Ishikawa (cell line): ENCODE measurements around the gene F12.

Experiments
- CEBPB ChIP-seq: IDR thresholded peaks from 2 replicates; pipeline ENCODE4 v1.6.1; 2012
- CREB1 ChIP-seq: IDR thresholded peaks from 2 replicates; pipeline ENCODE4 v1.6.1; 2012; ENCODE audit warnings: low read depth
- EGR1 ChIP-seq: IDR thresholded peaks from 2 replicates; pipeline ENCODE4 v1.6.1; 2012
- EP300 ChIP-seq: IDR thresholded peaks from 2 replicates; pipeline ENCODE4 v1.6.1; 2012; ENCODE audit warnings: borderline replicate concordance
- FOXM1 ChIP-seq: IDR thresholded peaks from 2 replicates; pipeline ENCODE4 v1.6.1; 2012; ENCODE audit warnings: low read depth, borderline replicate concordance
- NFIC ChIP-seq: IDR thresholded peaks from 2 replicates; pipeline ENCODE4 v1.6.1; 2012
- RAD21 ChIP-seq: IDR thresholded peaks from 2 replicates; pipeline ENCODE4 v1.6.1; 2012; ENCODE audit warnings: low read depth
- REST ChIP-seq: IDR thresholded peaks from 2 replicates; pipeline ENCODE4 v1.6.1; 2012; ENCODE audit warnings: low read depth, mild to moderate bottlenecking
- TAF1 ChIP-seq: IDR thresholded peaks from 2 replicates; pipeline ENCODE4 v1.6.1; 2012; ENCODE audit warnings: low read depth, mild to moderate bottlenecking
- TCF12 ChIP-seq: IDR thresholded peaks from 2 replicates; pipeline ENCODE4 v1.6.1; 2012; ENCODE audit warnings: low read depth
- TEAD4 ChIP-seq: IDR thresholded peaks from 2 replicates; pipeline ENCODE4 v1.6.1; 2012
- USF1 ChIP-seq: IDR thresholded peaks from 2 replicates; pipeline ENCODE4 v1.6.1; 2012
- YY1 ChIP-seq: IDR thresholded peaks from 2 replicates; pipeline ENCODE4 v1.6.1; 2012; ENCODE audit warnings: low read depth
- ZBTB7A ChIP-seq: IDR thresholded peaks from 2 replicates; pipeline ENCODE4 v1.6.1; 2012; ENCODE audit warnings: low read depth
- TF ChIP-seq, protein P1 (sequence below): IDR thresholded peaks from 2 replicates; pipeline ENCODE4 v1.6.1; 2012

Gene F12

GRCh38 chr5:177387405-177387804 lies 22.0 kb downstream of the F12 start:
- no peak for TF ChIP-seq RAD21
- no peak for TF ChIP-seq CEBPB
- TF ChIP-seq, protein P1, sequence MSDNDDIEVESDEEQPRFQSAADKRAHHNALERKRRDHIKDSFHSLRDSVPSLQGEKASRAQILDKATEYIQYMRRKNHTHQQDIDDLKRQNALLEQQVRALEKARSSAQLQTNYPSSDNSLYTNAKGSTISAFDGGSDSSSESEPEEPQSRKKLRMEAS: no peak
- TF ChIP-seq EGR1: no peak
- no peak for TF ChIP-seq EP300

DNA sequence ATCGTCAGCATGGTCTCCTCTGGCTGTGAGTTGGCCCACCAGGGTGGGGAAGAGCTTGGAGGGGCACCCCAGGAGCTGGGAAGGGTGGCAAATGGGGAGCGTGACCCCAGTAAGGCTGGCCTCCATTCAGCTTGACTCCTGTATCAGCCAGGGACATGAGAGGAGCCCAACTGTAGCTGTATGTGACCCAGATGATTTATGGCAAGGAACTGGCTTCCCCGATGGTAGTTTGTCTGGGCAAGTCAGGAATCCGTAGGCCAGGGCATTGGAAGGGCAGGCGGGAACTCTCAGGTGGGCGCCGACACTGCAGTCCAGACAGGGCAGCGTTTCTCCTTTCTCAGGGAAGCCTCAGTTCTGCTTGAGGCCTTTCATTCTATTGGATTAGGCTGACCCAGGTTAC lies 22.8 kb downstream of the F12 start:
- no peak for TF ChIP-seq FOXM1
- no peak for TF ChIP-seq CREB1
- TF ChIP-seq TCF12: no peak
- no peak for TF ChIP-seq CEBPB
- no peak for TF ChIP-seq USF1
- TF ChIP-seq, protein P1: no peak
- no peak for TF ChIP-seq TAF1
- TF ChIP-seq TEAD4: no peak
- TF ChIP-seq REST: no peak
- no peak for TF ChIP-seq RAD21
- TF ChIP-seq EGR1: no peak
- TF ChIP-seq NFIC: no peak
- TF ChIP-seq ZBTB7A: no peak
- no peak for TF ChIP-seq YY1

DNA sequence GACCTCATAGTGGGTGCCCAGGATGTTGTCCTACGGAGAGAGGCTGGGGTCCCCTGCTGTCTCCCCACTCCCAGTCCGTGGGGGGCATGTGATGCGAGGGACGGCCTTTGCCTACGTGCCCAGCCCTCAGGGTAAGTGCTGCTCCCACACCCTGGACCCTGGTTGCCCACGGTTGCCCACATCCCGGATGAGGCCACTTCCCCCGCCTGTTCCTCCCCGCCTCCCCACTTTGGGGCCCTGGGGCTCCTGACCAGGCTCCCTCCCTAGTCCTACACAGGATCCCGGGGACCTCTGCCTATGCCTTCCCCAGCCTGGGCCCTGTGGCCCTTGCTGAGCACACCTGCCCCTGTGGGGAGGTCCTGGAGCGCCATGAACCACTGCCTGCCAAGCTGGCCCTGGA lies 23.6 kb downstream of the F12 start:
- TF ChIP-seq YY1: no peak
- TF ChIP-seq, protein P1: no peak
- TF ChIP-seq EP300: no peak
- no peak for TF ChIP-seq EGR1
- TF ChIP-seq TAF1: no peak
- TF ChIP-seq CREB1: no peak
- no peak for TF ChIP-seq TCF12
- TF ChIP-seq FOXM1: no peak

GRCh38 chr5:177384134-177384533 lies 25.2 kb downstream of the F12 start, which contains the start of gene SLC34A1:
Gene SLC34A1, plus strand, starts transcription at chr5:177384434. Its CDS starts 1,308 bp downstream, at chr5:177385742.
- TF ChIP-seq EP300 (no peak), REST (no peak), TCF12 (no peak), CREB1 (no peak), TAF1 (no peak), USF1 (no peak), YY1 (no peak), EGR1 (no peak)
- TF ChIP-seq, protein P1: no peak

- TF ChIP-seq, protein P1: no peak
Observed at GRCh38 chr5:177383181-177383580, 26.2 kb downstream of the F12 start.

GRCh38 chr5:177382423-177383029 lies 26.8 kb downstream of the F12 start:
- TF ChIP-seq TCF12 (no peak), RAD21 (peak; percentile 24)

DNA sequence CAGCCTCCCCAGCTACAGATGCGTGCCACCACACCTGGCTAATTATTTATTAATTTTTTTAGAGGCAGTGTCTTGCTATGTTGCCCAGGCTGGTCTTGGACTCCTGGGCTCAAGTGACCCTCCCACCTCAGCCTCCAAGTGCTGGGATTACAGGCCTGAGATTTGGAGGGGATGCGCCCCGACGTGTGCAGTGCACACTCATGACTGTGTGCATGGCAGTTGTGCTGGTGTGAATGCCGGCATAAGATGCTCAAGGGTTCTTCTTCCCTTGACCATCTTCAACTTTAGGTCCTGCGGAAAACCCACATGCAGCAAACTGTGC lies 28.6 kb downstream of the F12 start:
- TF ChIP-seq CEBPB: no peak
- TF ChIP-seq EGR1: no peak
- TF ChIP-seq CREB1: no peak
- TF ChIP-seq TAF1: no peak
- TF ChIP-seq FOXM1: no peak
- no peak for TF ChIP-seq TEAD4
- TF ChIP-seq USF1: no peak
